ENCODE measurements around the gene RLBP1.

The RLBP1 gene

GRCh38 chr15:89194608-89195007 lies 26.8 kb downstream of the RLBP1 start:
- H3K9me3 ChIP-seq (ENCODE audit: control extremely low read depth in 1 of 5, control insufficient read depth in 4 of 5, insufficient read depth in 2 of 5, low read depth in 1 of 5, low read length in 4 of 5), result no peaks in the 10 kb centered on the region
- DNase-seq, result no peak
- no peak overlapping the region for H3K4me3 ChIP-seq (ENCODE audit: control insufficient read depth in 1 of 7, extremely low read depth in 1 of 7, insufficient read depth in 4 of 7, low read depth in 2 of 7, low read length in 6 of 7)
- 96% methylated on average over 3 of the region's 4 CpGs for WGBS (ENCODE audit: insufficient coverage)
- no peaks in the 10 kb centered on the region for H3K27me3 ChIP-seq (replicated peaks in 2 of 5; ENCODE audit: control insufficient read depth in 4 of 5, insufficient read depth in 5 of 5, low read length in 4 of 5)
- H3K36me3 ChIP-seq (ENCODE audit: control insufficient read depth in 4 of 4, insufficient read depth in 4 of 4, low read length in 3 of 4), result peaks cover 37 to 69% (median 56%) of the 10 kb centered on the region in 4 experiments
- H3K27ac ChIP-seq (ENCODE audit: insufficient read depth in 1 of 2, low read depth in 1 of 2, low read length in 2 of 2, poor library complexity in 1 of 2, severe bottlenecking in 2 of 2), result no peak overlapping the region
- ChIA-PET CTCF (interaction anchor here (0.8 to 2.8 kb wide), 6 partner anchors 11 to 289 kb away, joined by 3 to 13 read pairs (median 3); no protein-coding TSS in a partner anchor), POLR2A (interaction anchor here (0.5 kb wide), 1 partner anchor 1991 kb away, joined by 3 read pairs; no protein-coding TSS in a partner anchor)
- peaks cover 1 to 11% (median 6%) of the 10 kb centered on the region in 4 experiments for H3K4me1 ChIP-seq (ENCODE audit: control extremely low read depth in 1 of 4, control insufficient read depth in 4 of 4, insufficient read depth in 4 of 4, low read length in 3 of 4)

DNA sequence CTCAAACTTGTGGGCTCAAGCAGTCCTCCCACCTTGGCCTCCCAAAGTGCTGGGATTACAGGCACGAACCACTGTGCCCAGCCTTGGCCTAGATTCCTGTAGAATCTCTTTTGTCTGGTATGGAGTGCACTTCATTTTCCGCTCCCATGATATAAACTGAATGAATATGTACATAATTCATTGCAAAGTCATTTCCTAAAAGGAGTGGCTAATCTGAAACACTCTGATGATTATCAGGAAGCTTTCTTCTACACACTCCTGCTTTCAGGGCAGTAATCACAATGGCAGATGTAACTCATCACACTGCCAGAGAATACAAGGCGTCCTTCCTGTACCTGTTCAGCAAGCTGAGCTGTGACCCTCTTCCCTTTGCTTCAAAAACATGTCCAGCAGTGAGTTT lies 28.6 kb downstream of the RLBP1 start:
- CTCF ChIA-PET, result interaction anchor here (0.7 to 2.1 kb wide), 3 partner anchors 13 to 25 kb away, joined by 4 to 7 read pairs (median 5); no protein-coding TSS in a partner anchor
- DNase-seq, result peak in 1 of 3 donors; percentile 10
- POLR2A ChIA-PET, result no interaction called here

GRCh38 chr15:89192136-89192535 lies 29.2 kb downstream of the RLBP1 start:
- ChIA-PET CTCF (interaction anchor here (0.7 to 2.1 kb wide), 3 partner anchors 14 to 24 kb away, joined by 4 to 7 read pairs (median 5); no protein-coding TSS in a partner anchor), POLR2A (no interaction called here)
- H3K4me3 ChIP-seq (ENCODE audit: control insufficient read depth in 1 of 7, extremely low read depth in 1 of 7, insufficient read depth in 4 of 7, low read depth in 2 of 7, low read length in 6 of 7), result no peak overlapping the region
- H3K9me3 ChIP-seq (ENCODE audit: control extremely low read depth in 1 of 5, control insufficient read depth in 4 of 5, insufficient read depth in 2 of 5, low read depth in 1 of 5, low read length in 4 of 5), result no peaks in the 10 kb centered on the region
- no peak overlapping the region for H3K27ac ChIP-seq (ENCODE audit: insufficient read depth in 1 of 2, low read depth in 1 of 2, low read length in 2 of 2, poor library complexity in 1 of 2, severe bottlenecking in 2 of 2)
- DNase-seq, result no peak
- peaks cover 0 to 5% (median 2%) of the 10 kb centered on the region in 4 experiments for H3K4me1 ChIP-seq (ENCODE audit: control extremely low read depth in 1 of 4, control insufficient read depth in 4 of 4, insufficient read depth in 4 of 4, low read length in 3 of 4)
- H3K36me3 ChIP-seq (ENCODE audit: control insufficient read depth in 4 of 4, insufficient read depth in 4 of 4, low read length in 3 of 4), result peaks cover 38 to 84% (median 68%) of the 10 kb centered on the region in 4 experiments
- no CpG with 5 or more reads among the region's 2 CpGs for WGBS (ENCODE audit: insufficient coverage)
- H3K27me3 ChIP-seq (replicated peaks in 2 of 5; ENCODE audit: control insufficient read depth in 4 of 5, insufficient read depth in 5 of 5, low read length in 4 of 5), result no peaks in the 10 kb centered on the region

More for the DNA sequence above, 28.6 kb downstream of the RLBP1 start:
- H3K4me3 ChIP-seq (ENCODE audit: control insufficient read depth in 1 of 7, extremely low read depth in 1 of 7, insufficient read depth in 4 of 7, low read depth in 2 of 7, low read length in 6 of 7), result no peak overlapping the region
- H3K27me3 ChIP-seq (replicated peaks in 2 of 5; ENCODE audit: control insufficient read depth in 4 of 5, insufficient read depth in 5 of 5, low read length in 4 of 5), result no peaks in the 10 kb centered on the region
- H3K27ac ChIP-seq (ENCODE audit: insufficient read depth in 1 of 2, low read depth in 1 of 2, low read length in 2 of 2, poor library complexity in 1 of 2, severe bottlenecking in 2 of 2), result no peak overlapping the region
- H3K36me3 ChIP-seq (ENCODE audit: control insufficient read depth in 4 of 4, insufficient read depth in 4 of 4, low read length in 3 of 4), result peaks cover 38 to 79% (median 63%) of the 10 kb centered on the region in 4 experiments
- H3K9me3 ChIP-seq (ENCODE audit: control extremely low read depth in 1 of 5, control insufficient read depth in 4 of 5, insufficient read depth in 2 of 5, low read depth in 1 of 5, low read length in 4 of 5), result no peaks in the 10 kb centered on the region
- WGBS (ENCODE audit: insufficient coverage), result 89% methylated on average over 1 of the region's 3 CpGs
- H3K4me1 ChIP-seq (ENCODE audit: control extremely low read depth in 1 of 4, control insufficient read depth in 4 of 4, insufficient read depth in 4 of 4, low read length in 3 of 4), result peaks cover 0 to 5% (median 4%) of the 10 kb centered on the region in 4 experiments

GRCh38 chr15:89187986-89188514 lies 33.3 kb downstream of the RLBP1 start:
- H3K4me1 ChIP-seq (ENCODE audit: control extremely low read depth in 1 of 4, control insufficient read depth in 4 of 4, insufficient read depth in 4 of 4, low read length in 3 of 4), result peaks cover 0 to 5% (median 2%) of the 10 kb centered on the region in 4 experiments
- CTCF ChIA-PET, result interaction anchor here (1.2 to 2.3 kb wide), 4 partner anchors 8 to 131 kb away, joined by 3 to 5 read pairs (median 4); no protein-coding TSS in a partner anchor

GRCh38 chr15:89187301-89187985 lies 33.9 kb downstream of the RLBP1 start:
- Histone ChIP-seq H3K27me3 (replicated peaks in 2 of 5; ENCODE audit: control insufficient read depth in 4 of 5, insufficient read depth in 5 of 5, low read length in 4 of 5) (no peaks in the 10 kb centered on the region), H3K9me3 (ENCODE audit: control extremely low read depth in 1 of 5, control insufficient read depth in 4 of 5, insufficient read depth in 2 of 5, low read depth in 1 of 5, low read length in 4 of 5) (no peaks in the 10 kb centered on the region), H3K4me1 (ENCODE audit: control extremely low read depth in 1 of 4, control insufficient read depth in 4 of 4, insufficient read depth in 4 of 4, low read length in 3 of 4) (peaks cover 0 to 1% (median under 1%) of the 10 kb centered on the region in 4 experiments), H3K4me3 (ENCODE audit: control insufficient read depth in 1 of 7, extremely low read depth in 1 of 7, insufficient read depth in 4 of 7, low read depth in 2 of 7, low read length in 6 of 7) (no peak overlapping the region), H3K36me3 (ENCODE audit: control insufficient read depth in 4 of 4, insufficient read depth in 4 of 4, low read length in 3 of 4) (peaks cover 37 to 76% (median 70%) of the 10 kb centered on the region in 4 experiments), H3K27ac (ENCODE audit: insufficient read depth in 1 of 2, low read depth in 1 of 2, low read length in 2 of 2, poor library complexity in 1 of 2, severe bottlenecking in 2 of 2) (no peak overlapping the region)
- ChIA-PET POLR2A (no interaction called here), CTCF (interaction anchor here (1.3 to 2.3 kb wide), 4 partner anchors 8 to 130 kb away, joined by 4 to 5 read pairs (median 4); no protein-coding TSS in a partner anchor)
- 94% methylated on average over 6 of the region's 9 CpGs for WGBS (ENCODE audit: insufficient coverage)
- DNase-seq, result no peak

More at GRCh38 chr15:89187986-89188514, 33.3 kb downstream of the RLBP1 start:
- 100% methylated on average over 8 of the region's 8 CpGs for WGBS (ENCODE audit: insufficient coverage)
- H3K9me3 ChIP-seq (ENCODE audit: control extremely low read depth in 1 of 5, control insufficient read depth in 4 of 5, insufficient read depth in 2 of 5, low read depth in 1 of 5, low read length in 4 of 5), result no peaks in the 10 kb centered on the region
- DNase-seq, result no peak
- H3K27me3 ChIP-seq (replicated peaks in 2 of 5; ENCODE audit: control insufficient read depth in 4 of 5, insufficient read depth in 5 of 5, low read length in 4 of 5), result no peaks in the 10 kb centered on the region
- H3K36me3 ChIP-seq (ENCODE audit: control insufficient read depth in 4 of 4, insufficient read depth in 4 of 4, low read length in 3 of 4), result peaks cover 39 to 82% (median 72%) of the 10 kb centered on the region in 4 experiments
- H3K4me3 ChIP-seq (ENCODE audit: control insufficient read depth in 1 of 7, extremely low read depth in 1 of 7, insufficient read depth in 4 of 7, low read depth in 2 of 7, low read length in 6 of 7), result no peak overlapping the region
- POLR2A ChIA-PET, result no interaction called here
- no peak overlapping the region for H3K27ac ChIP-seq (ENCODE audit: insufficient read depth in 1 of 2, low read depth in 1 of 2, low read length in 2 of 2, poor library complexity in 1 of 2, severe bottlenecking in 2 of 2)

DNA sequence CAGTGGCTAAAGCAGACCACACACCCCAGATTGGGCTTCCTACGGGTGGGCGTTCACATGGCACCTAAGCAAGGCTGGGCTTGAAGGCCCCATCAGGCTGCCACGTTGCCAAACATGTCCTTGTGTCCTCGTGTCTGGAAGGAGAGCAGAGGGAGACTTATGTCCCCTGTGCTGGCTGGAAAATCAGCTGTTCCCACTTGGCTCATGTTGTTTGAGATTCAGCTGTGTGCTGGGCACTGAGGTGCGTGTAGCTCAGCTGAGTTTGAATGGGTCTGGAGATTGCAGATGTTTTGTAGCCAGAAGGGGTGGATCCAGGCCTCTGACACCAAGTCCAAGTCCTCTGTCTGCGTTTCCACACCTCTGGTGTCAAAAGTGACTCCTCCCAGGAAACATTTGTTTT lies 34.6 kb downstream of the RLBP1 start:
- no peak for DNase-seq
- no peaks in the 10 kb centered on the region for H3K9me3 ChIP-seq (ENCODE audit: control extremely low read depth in 1 of 5, control insufficient read depth in 4 of 5, insufficient read depth in 2 of 5, low read depth in 1 of 5, low read length in 4 of 5)
- ChIA-PET CTCF (interaction anchor here (1.5 kb wide), 1 partner anchor 9 kb away, joined by 4 read pairs; no protein-coding TSS in a partner anchor), POLR2A (no interaction called here)
- H3K27ac ChIP-seq (ENCODE audit: insufficient read depth in 1 of 2, low read depth in 1 of 2, low read length in 2 of 2, poor library complexity in 1 of 2, severe bottlenecking in 2 of 2), result no peak overlapping the region
- peaks cover 33 to 75% (median 66%) of the 10 kb centered on the region in 4 experiments for H3K36me3 ChIP-seq (ENCODE audit: control insufficient read depth in 4 of 4, insufficient read depth in 4 of 4, low read length in 3 of 4)
- H3K4me3 ChIP-seq (ENCODE audit: control insufficient read depth in 1 of 7, extremely low read depth in 1 of 7, insufficient read depth in 4 of 7, low read depth in 2 of 7, low read length in 6 of 7), result no peak overlapping the region
- H3K27me3 ChIP-seq (replicated peaks in 2 of 5; ENCODE audit: control insufficient read depth in 4 of 5, insufficient read depth in 5 of 5, low read length in 4 of 5), result no peaks in the 10 kb centered on the region
- no peaks in the 10 kb centered on the region for H3K4me1 ChIP-seq (ENCODE audit: control extremely low read depth in 1 of 4, control insufficient read depth in 4 of 4, insufficient read depth in 4 of 4, low read length in 3 of 4)
- 100% methylated on average over 5 of the region's 6 CpGs for WGBS (ENCODE audit: insufficient coverage)

Measured in common myeloid progenitor, CD34-positive (primary cell).